GM19395 (cell line): ENCODE data around the gene TSPAN18.

ENCODE experiments used
- ATAC-seq: cut with Tn5 transposase; IDR thresholded peaks from one replicate; pipeline ENCODE4 v1.9.1; 2021; ENCODE audit warnings: mild to moderate bottlenecking, moderate library complexity; ENCODE audit not compliant: unreplicated experiment

TSPAN18 gene

GRCh38 chr11:44880953-44881352, 154.2 kb downstream of the TSPAN18 start:
- ATAC-seq: no peak

- no peak for ATAC-seq
Observed at GRCh38 chr11:44883277-44883676, 156.5 kb downstream of the TSPAN18 start.

- no peak for ATAC-seq
Observed at GRCh38 chr11:44884056-44884455, 157.3 kb downstream of the TSPAN18 start.

- no peak for ATAC-seq
Observed at GRCh38 chr11:44885065-44885810, 158.5 kb downstream of the TSPAN18 start.

GRCh38 chr11:44885919-44886789, 159.4 kb downstream of the TSPAN18 start:
- ATAC-seq: no peak

GRCh38 chr11:44886790-44887140, 160.0 kb downstream of the TSPAN18 start:
- ATAC-seq: no peak

- ATAC-seq: no peak
Observed at GRCh38 chr11:44887636-44888035, 160.9 kb downstream of the TSPAN18 start.

GRCh38 chr11:44889266-44889665, 162.5 kb downstream of the TSPAN18 start:
- no peak for ATAC-seq

GRCh38 chr11:44892843-44893242, 166.1 kb downstream of the TSPAN18 start:
- no peak for ATAC-seq

- no peak for ATAC-seq
Observed at GRCh38 chr11:44893308-44893822, 166.6 kb downstream of the TSPAN18 start.

- ATAC-seq: no peak
Observed at GRCh38 chr11:44893846-44894617, 167.3 kb downstream of the TSPAN18 start.

- no peak for ATAC-seq
Observed at GRCh38 chr11:44899959-44900358, 173.2 kb downstream of the TSPAN18 start.

GRCh38 chr11:44901120-44901633, 174.4 kb downstream of the TSPAN18 start:
- ATAC-seq: no peak

GRCh38 chr11:44901786-44902185, 175.0 kb downstream of the TSPAN18 start:
- no peak for ATAC-seq

GRCh38 chr11:44903035-44903434, 176.3 kb downstream of the TSPAN18 start:
- no peak for ATAC-seq

GRCh38 chr11:44903518-44903917, 176.8 kb downstream of the TSPAN18 start:
- ATAC-seq: no peak

- no peak for ATAC-seq
Observed at GRCh38 chr11:44904261-44905020, 177.7 kb downstream of the TSPAN18 start.

- no peak for ATAC-seq
Observed at GRCh38 chr11:44905131-44905866, 178.5 kb downstream of the TSPAN18 start.

- ATAC-seq: no peak
Observed at GRCh38 chr11:44906649-44907048, 179.9 kb downstream of the TSPAN18 start.

- ATAC-seq: no peak
Observed at GRCh38 chr11:44909557-44909956, 182.8 kb downstream of the TSPAN18 start.
